Activated gamma-delta T cell treated with Interleukin-2 at 50 U/mL for 16 hours (primary cell): ENCODE measurements around the gene WNT5B.

Source experiments
- DNase-seq: peaks from one replicate; pipeline ENCODE4 v3.0.0-alpha.2; 2020

Gene WNT5B

DNA sequence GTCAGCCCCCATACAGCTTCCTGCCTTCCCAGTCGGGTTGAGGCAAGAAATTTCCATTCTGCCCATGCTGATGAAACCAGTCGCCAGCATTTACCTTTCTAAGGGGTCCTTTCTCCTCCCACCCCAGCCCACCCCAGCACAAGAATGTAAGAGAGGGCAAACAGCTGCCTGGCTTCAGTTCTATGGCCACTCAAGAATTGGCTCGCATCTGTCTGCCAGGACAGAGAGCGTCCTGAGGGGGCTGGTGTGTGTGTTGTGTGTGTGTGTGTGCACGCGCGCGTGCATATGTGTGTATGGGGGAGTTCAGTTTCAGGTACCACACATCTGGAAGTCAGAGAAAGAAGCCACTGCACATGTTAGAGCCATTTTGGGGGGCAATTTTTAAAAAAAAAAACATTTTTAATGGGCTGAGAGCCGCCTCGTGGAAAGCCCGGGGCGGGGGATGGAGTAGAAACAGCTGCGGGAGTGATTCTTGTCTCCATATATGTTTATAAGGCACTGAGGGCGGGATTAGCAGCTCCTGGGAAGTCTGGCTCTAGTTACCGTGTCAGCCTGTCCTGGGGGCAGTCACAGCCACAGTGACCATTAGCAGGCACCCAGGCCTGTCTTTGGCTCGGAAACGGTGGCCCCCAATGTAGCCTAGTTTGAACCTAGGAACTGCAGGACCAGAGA, at the start of gene WNT5B:
TSS of gene WNT5B (plus strand) at position 566 of the 672 bp plus-strand sequence. CDS start 2,124 bp downstream, outside the sequence.
- no peak for DNase-seq

DNA sequence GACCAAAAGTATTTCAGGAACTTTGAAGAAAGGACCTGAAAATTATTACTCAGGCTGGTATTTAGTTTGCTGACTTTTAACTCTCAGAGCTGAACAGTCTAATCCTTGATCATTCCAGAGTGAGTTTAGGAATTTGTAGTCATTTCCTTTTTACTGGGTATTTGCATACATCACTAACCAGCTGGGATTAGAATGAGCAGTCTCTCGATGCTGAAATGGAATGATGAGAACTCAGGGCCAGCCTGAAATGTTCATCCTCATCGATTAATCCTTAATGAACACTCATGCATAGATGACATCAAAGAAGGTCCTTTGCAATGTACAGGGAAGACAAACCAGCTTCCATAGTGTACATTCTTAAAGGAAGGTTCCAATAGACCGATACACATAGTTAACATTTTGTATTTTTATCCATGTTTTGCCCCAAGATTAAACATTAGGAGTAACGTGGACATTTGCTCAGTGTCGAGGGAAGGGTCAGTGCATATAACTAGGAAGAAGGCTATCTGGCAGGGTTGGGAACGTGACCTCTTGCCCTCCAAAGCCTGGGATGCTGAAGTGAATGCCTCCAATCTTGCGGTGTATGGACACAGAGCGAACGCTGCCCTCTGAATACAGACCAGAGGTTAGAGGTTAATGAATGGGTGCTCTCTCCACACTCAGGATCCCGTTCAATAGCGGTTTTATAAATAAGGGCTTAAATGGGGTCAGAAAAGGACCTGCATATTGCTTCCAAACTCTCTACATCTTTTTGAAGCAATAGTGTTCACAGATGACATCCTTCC, 49.2 kb upstream of the WNT5B start:
- no peak for DNase-seq

DNA sequence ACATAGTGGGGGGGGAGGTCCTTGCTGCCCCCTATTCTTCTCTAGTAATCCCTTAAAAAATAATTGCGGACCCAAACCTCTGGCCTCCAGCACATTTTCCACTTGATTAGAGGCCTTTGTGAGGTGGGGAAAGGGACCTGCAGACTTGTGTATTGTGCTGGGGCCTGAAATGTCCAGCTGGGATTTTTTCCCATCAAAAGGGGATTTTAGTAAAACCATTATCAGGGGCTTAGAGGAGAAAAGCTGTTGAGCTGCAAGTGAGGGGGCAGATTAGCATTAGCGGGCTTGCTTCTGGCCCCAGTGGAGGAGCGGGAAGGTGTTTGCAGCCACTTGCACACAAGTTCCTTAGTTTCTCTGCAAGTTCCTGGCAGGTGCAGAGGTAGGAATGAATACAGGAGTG, 48.5 kb upstream of the WNT5B start:
- DNase-seq: no peak

DNA sequence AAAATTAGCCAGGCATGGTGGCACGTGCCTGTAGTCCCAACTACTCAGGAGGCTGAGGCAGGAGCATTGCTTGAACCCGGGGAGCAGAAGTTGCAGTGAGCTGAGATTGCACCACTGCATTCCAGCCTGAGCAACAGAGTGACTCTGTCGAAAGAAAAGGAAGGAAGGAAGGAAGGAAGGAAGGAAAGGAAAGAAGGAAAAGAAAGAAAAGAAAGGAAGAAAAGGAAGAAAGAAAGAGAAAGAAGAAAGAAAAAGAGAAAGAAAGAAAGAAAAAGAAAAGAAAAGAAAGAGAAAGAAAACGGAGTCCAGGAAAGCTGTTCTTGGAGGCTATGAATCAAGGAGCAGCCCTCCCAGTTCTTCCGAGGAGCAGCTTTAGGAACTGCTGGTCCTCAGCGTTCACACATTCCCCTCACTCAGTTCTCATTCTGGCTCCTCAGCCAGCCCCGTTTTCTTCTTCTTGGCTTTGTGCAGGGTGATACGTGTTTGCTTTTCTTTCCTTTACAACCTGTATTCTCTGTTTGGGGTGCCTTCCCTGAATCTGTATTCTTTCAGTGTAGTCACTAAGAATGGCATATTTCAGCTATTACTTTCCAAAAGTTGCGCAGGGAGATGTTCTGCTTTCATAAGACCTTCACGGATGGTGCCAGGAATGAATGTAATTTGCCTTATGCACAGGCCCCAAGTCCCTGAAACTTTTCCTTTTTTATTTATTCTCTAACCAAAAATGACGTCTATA, 46.9 kb upstream of the WNT5B start:
- DNase-seq: no peak

DNA sequence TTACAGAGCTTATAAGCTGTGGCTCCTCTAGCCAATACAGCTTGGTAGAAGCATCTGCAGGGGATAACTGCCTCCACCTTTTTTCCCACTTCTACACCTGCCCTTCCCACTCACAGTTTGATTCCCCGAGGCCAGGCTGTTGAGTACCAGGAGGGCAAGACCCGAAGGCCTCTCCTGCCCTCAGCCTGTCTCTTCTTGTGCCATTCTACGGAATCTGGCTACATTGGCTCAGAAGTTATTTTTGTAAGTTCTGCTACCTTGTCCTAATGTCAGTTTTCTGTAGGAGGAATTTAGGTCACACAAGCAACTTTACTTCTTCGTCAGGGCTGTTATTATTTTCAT, 46.4 kb upstream of the WNT5B start:
- DNase-seq: no peak

DNA sequence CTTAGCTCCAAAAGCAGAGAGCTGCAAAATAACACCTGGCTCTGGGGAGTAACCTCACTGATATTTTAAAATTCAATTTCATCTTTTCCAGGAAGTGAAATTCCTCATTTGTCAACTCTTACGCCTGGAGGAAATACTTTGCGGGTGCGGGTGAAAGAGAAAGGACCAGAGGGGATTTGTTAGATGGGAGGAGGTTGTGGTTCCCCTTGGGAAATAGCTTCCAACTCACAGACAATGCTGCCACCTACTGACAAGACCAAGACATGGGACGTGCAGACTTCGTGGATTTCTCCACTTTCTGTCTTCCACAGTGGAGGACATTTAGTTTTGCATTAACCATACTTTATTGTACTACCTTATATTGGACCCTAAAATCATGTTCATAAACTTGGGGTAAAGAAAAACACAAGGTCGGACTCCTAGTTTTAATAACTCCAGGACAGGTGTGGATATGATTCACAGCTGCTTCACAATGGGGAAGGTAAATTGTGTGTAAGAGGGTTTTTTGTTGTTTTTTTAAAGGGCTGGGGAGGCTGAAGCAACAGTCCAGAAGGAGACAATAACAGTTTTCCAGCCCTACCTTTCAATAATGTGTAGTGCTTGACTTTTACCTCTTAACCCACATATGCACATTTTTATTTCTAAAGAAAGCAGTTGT, 45.5 kb upstream of the WNT5B start:
- peak; percentile 63 for DNase-seq

DNA sequence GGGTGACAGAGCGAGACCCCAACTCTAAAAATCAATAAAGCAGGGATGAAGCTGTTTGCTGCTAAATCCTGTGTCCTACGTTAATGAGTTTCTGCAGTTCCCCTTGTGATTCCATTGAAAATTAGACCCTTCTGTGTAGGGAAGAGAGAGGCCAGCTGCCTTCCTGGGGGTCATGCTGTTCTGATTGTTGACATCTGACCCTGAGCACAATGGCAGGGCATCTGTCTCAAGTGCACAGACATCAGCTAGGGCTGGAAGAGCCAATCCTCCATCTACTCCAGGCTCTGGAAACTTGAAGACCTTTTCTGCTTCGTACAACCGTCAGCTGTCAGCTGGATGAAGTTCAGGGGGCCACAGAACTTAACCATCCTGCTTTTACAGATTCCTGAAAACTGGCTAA, 44.7 kb upstream of the WNT5B start:
- no peak for DNase-seq

DNA sequence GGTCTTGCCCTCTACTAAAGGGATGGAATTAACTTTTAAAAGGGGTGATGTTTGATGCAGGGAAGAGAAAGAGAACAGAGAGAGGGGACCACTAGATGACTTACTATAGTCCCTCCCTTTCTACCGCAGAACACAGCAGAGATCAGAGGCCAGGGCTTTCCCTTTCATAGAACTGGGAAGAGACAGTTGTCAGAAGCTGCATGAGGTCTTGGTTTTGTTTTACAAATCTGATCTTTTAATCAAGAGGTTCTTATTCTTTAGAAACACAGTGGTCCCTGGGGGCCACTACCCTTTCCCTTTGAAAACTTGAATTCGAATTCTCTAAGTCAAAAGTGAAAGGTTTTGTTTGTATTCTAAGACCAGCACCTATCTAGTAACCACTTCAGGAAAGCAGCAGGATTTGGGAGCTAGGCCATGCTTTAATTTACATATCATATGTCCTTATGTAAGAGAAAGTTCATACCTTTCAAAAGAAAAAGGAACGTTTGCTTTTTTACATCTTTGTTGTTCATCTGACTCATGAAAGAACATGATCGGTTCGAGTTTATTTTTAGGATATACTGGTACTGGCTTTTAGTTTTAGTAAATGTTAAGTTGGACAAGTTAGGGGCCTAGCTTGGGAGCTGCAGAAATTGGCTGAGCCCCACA, 41.0 kb upstream of the WNT5B start:
- no peak for DNase-seq

DNA sequence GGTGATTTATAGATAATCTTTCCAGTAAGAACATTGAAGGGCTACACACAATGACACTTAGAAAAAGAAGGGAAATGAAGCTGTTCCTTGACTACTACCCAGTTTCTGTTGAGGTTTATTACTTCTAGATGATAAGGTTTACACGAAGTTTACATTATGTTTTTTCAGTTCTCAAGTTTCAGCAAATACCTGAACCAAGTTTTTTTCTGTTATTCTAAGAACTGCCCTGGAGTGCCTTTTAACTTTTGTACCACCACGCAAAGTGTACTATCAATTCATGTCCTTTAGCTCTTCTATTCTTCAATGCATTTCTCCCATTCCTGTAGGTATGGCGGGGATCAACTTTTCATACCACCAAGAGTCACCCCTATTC, 40.5 kb upstream of the WNT5B start:
- no peak for DNase-seq

DNA sequence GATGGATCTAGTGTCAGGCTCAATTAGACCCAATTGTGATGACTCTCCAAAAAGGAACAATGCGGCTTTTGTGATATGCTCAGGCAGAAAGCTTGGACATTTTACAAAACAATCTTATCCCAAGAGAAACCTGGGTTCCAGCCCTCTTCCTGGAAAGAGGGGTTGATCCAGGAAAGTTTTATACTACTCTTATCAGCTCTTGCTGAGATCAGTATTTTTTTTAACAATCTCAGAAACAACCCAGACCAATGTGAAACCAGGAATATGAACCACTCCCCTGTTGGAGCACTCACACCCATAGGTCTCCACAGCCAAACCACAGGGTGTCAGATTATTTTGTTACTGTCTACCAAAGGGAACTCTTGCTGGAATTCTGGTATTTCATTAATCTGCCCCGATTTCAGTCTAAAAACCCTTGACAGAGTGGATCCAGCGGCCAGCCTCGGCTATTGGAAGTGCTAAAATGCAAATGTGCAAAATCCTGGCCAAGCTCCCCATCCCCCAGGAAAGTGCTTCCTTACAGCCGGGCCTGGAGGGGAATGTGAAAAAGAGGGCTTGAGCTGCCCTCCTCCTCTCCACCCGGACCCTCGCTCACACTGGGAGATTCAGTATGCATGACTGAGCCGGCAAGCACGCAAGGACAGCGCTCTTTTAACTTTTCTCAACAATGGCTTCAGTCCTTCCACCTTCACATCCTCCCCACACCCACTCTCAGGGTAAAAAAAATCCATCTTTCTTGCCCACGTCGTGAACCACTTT, 38.6 kb upstream of the WNT5B start:
- no peak for DNase-seq

DNA sequence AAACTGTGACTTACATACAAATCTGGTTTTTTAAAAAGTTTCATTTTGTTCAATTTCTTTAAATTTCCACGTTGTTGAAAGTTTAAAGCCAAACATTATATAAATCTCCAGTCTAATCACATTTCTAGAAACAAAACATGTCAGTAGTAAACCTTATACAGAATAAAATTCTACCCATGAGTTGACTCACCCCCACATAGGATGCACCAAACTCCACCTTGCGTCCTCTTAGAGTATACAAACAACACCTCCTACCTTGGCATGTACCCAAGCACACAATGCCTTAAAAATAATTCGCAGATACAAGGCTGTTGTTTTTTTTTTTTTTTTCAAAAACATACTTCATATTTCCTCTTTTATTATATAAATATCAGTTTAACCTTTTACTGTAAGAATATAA, 38.0 kb upstream of the WNT5B start:
- peak; percentile 38 for DNase-seq

DNA sequence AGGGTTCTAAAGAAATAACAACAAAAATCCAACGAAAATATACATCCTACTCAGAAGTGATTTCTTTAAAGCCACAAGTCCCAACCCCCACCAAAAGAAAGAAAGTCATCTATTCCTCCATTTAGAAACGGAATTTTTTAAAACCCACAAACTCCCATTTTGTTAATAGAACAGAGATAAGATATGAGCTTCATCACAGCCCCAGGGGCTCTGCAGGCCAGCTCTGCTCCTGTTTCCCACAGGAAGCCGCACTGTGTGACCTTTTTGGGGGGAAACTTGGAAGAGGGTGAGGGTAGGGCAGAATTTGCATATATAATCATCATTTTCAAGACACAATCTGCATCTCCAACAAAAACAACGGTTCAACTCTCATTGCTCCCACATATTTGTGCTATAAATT, 37.5 kb upstream of the WNT5B start:
- no peak for DNase-seq

DNA sequence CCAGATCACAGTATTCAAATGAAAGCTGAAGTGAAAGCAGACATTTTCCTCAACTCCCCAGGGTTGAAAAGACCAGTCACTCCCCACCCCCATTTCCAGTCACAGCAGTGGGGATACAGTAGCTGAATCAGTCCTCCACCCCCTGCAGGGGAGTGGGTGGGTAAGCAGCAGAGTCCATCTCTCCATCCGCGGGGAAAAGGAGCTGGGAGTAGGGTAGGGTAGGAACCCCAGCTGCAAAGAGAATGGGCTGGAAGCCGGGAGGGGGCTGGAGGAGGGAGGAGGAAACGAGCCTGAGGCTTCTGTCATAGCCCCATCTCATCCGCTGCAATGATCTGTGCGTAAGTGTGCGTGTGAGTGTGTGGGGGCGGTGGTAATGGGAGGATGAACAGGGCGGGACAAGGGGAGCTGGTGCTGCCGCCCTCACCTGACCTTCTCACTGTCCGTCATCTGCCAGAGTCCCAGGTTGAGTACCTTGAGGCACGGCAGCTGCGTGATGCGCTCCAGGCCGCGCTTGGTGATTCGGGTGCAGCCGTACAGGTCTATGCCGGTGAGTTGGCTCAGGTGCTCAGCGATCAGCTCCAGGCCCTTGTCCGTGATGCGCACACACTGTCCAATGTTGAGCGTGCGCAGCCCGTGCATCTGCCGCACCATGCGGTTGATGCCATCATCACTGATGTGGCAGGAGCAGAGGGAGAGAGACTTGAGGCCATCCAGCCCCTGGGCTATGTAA, 36.4 kb upstream of the WNT5B start:
- DNase-seq: peak; percentile 48

DNA sequence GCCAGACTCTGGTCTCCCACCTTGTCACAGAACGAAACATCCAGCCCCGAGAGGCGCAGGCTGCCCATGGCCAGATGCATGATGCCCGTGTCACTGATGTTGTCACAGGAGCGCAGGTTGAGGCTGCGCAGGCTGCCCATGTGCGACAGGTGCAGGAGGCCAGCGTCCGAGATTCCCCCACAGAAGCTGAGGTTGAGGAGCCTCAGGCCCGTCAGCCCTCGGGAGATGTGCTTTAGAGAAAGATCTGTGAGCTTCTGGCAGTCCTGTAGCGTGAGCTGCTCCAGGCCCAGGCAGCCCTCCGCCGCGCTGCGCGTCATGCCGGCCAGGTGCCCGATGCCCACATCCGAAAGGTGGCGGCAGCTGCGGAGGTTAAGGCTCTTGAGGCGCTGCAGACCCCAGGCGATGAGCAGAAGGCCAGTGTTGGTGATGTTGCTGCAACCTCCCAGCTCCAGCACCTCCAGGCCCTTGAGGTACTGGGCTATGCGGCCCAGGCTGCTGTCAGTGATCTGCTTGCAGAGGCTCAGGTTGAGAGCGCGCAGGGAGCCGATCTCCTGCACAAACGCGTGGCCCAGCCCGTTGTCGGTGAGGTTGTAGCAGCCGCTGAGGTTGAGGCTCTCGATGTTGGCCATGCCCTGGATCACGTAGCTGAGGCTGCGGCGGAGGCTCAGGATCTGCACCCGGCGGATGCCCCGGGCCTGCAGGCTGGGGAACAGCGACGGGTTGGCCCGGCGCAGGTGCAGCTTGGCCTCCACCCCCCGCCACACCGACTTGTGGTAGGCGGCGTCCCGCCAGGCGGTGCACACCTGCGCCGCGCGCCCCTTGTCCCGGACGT, 35.6 kb upstream of the WNT5B start:
- peak; percentile 41 for DNase-seq

DNA sequence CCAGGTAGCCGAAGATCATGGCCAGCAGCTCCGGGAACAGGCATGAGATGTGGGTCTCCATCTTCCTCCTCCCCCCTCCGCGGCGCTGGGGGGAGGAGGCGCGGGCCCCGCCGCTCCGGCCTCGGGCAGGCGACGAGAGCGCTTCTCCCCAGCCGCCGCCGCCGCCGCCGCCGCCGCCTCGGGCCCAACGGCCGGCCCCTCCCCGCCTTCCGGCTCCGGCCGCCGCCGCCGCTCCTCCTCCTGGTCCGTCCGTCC, 35.1 kb upstream of the WNT5B start:
- DNase-seq: no peak

DNA sequence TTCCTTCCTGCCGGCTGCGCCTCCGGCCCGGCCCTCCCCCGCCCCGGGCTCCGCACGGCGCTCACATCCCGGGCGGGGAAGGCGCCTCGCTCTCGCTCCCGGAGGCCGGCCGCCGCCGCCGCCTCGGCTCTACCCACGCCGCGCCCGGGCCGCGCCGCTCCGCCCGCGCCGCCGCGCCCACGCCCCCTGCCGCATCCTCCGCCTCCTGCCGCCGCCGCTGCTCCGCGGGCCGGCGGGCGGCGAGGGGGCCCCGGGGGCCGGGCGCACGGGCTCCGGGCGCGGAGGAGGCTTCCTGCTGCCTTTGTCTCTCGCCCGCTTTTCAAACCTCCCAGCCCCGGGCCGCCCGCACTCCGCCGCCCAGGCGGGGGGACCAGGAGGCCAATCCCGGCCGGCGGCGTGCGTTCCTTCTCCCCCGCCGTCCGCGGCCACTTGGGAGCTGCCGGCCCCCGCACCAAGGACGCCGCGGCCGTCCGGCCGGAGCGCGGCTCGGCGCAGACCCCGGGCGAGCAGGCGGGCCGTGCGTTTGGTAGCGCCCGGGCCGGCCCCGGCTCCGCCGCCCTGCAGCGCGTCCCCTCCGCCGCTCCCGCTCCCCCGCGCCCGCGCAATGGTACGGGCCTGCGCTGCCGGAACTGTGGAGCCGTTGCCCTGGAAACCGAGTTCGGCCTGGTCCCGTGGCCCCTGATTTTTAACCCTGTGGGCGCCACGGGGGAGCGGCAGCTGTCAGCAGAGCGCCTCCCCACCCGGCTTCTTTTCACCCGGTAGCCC, 34.6 kb upstream of the WNT5B start, which contains the start of gene FBXL14:
TSS of gene FBXL14 (minus strand) at position 321 of the 765 bp plus-strand sequence. CDS start 515 bp downstream, outside the sequence.
- DNase-seq: peak; percentile 90

DNA sequence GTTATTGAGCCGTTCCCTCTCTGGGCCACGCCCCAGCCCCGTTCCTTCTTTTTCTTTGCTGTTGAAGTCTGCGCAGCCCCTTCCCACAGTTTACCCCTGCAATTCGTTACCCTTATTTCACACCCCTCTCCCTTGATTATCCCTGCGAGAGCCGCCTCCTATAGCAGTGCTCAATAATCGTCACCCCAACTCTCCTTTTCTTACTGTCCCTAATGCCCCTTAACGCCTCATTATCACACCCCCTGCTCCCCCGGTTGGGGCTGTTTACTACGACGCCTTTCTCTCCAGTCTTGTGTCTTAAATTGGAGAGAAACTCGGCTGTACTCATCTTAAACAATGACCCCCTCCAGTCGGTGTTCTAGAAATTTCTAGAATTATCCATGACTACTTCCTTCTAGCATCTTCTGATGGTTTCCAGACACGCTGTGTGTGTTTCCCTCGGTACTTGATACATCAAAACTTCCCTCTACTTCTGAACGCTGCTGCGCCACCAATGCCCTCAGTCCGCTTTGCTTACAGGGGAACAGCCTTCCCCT, 33.9 kb upstream of the WNT5B start:
- no peak for DNase-seq

DNA sequence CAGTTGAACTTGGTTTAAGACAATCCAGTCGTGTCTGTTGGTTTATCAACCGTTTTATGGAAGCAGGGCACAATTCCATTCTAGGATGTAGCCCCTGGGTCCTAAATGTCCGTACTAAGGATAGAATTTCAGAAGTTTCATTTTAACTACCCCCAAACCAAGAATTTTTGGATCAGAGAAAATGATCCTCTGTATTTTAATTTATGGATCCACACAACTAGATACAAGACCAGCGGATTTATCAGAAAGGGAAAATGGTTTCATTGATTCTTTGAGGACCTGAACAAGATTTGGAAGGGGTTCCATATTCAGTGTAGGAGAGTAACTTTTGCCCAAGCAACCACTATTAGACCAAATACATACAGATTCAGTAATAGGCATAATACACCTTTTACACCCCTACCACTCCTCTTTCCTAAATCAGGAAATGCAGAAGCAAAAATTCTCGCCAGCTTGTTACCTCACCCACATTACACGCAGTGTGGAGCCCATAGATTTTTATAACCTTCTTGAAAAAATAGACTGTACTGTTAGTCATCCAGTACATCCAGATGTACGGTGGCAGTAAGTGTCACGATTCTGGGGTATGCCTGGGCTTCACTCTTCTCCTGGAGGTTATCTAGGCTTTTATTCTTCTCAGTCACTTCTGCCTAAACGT, 33.2 kb upstream of the WNT5B start:
- no peak for DNase-seq

DNA sequence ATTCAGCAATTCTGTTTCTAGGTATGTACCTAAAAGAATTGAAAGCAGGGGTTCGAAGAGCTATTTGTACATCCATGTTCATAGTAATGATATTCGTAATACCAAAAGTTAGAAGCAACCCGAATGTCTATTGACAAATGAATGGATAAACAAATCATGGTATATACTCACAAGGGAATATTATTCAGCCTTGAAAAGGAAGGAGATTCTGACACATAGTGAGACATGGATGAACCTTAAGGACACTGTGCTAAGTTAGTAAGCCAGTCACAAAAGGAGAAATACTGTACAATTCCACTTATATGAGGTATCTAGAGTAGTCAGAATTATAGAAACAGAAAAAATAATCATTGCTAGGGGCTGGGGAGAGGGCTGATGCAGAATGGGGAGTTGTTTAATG, 30.3 kb upstream of the WNT5B start:
- DNase-seq: no peak
